H1 (cell line): ENCODE measurements around the gene RNPS1. TPM values are rescaled to one million over a fixed set of nuclear protein-coding genes. Genes with fewer than 3 reads are reported as not detected.

ENCODE experiments used
- CTCF ChIA-PET: fragments of 300-600 bp; sonication (Branson Sonifier 250); formaldehyde crosslinking; loops from one replicate; lab custom pipeline; 2021; ENCODE audit not compliant: partially characterized antibody; lab: Charles Lee
- POLR2A ChIA-PET: fragments of 300-600 bp; sonication (Branson Sonifier 250); formaldehyde crosslinking; loops from one replicate; lab custom pipeline; 2021; ENCODE audit warnings: inconsistent platforms; ENCODE audit not compliant: partially characterized antibody; lab: Charles Lee
- DNase-seq, 2 experiments: peaks; one replicate each; pipeline versions ENCODE4 v3.0.0 to v3.0.0-alpha.2; 2010 to 2022; ENCODE audit warnings: low spot score in 2 of 2, low read depth in 1 of 2, mixed read lengths in 1 of 2
- FAIRE-seq: peaks from 2 replicates; lab custom pipeline; 2011; peaks lifted over from hg19 to GRCh38; lab: Jason Lieb, UNC
- H2AFZ ChIP-seq: 2 replicates; pipeline ENCODE4 v1.8.1; 2012; ENCODE audit warnings: low read length, inconsistent platforms
- H2AK5ac ChIP-seq: 2 replicates; pipeline ENCODE4 v1.6.1; 2013; ENCODE audit warnings: low read depth, low read length
- H2BK120ac ChIP-seq: replicated peaks from 2 replicates; pipeline ENCODE3; 2013; ENCODE audit warnings: low read depth, low read length, inconsistent platforms
- H2BK12ac ChIP-seq: 2 replicates; pipeline ENCODE4 v1.6.1; 2013; ENCODE audit warnings: low read depth, low read length
- H2BK15ac ChIP-seq: 2 replicates; pipeline ENCODE4 v1.6.1; 2013; ENCODE audit warnings: low read length
- H2BK20ac ChIP-seq: 2 replicates; pipeline ENCODE4 v1.6.1; 2013; ENCODE audit warnings: low read length
- H2BK5ac ChIP-seq: 2 replicates; pipeline ENCODE4 v1.6.1; 2013; ENCODE audit warnings: low read depth, low read length
- H3K14ac ChIP-seq: 2 replicates; pipeline ENCODE4 v1.6.1; 2013; ENCODE audit warnings: inconsistent platforms; ENCODE audit not compliant: insufficient read length
- H3K18ac ChIP-seq: 2 replicates; pipeline ENCODE4 v1.6.1; 2013; ENCODE audit warnings: low read length; ENCODE audit errors: extremely low read depth
- H3K23ac ChIP-seq: 2 replicates; pipeline ENCODE4 v1.6.1; 2013; ENCODE audit warnings: inconsistent platforms; ENCODE audit not compliant: insufficient read length
- H3K23me2 ChIP-seq: 2 replicates; pipeline ENCODE4 v1.6.1; 2013; ENCODE audit warnings: low read depth, low read length
- H3K27ac ChIP-seq: 2 replicates; pipeline ENCODE4 v1.6.1; 2011; ENCODE audit warnings: low read depth, low read length, inconsistent platforms
- H3K27me3 ChIP-seq, 4 experiments: replicated peaks in 1 of 4; 1 replicate in 1 of 4; 2 replicates in 3 of 4; pipeline versions ENCODE4 v1.6.1 to v1.8.1; 2011 to 2013; ENCODE audit warnings: low read length in 3 of 4, mild to moderate bottlenecking in 3 of 4, inconsistent platforms in 2 of 4, mixed read lengths in 2 of 4, moderate library complexity in 1 of 4; ENCODE audit not compliant: control insufficient read depth in 3 of 4, insufficient read depth in 3 of 4; ENCODE audit errors: extremely low read depth in 1 of 4
- H3K36me3 ChIP-seq, 4 experiments: 2 replicates each; pipeline versions ENCODE4 v1.6.1 to v1.8.1; 2011 to 2013; ENCODE audit warnings: mild to moderate bottlenecking in 4 of 4, low read length in 3 of 4, moderate library complexity in 2 of 4, control low read depth in 1 of 4, inconsistent platforms in 1 of 4; ENCODE audit not compliant: insufficient read depth in 4 of 4, control insufficient read depth in 2 of 4
- H3K4ac ChIP-seq: replicated peaks from 2 replicates; pipeline ENCODE3; 2013; ENCODE audit warnings: low read length, low read depth, mixed read lengths, inconsistent platforms; ENCODE audit not compliant: insufficient read length
- H3K4me1 ChIP-seq, 4 experiments: replicated peaks in 1 of 4; 1 replicate in 1 of 4; 2 replicates in 3 of 4; pipeline versions ENCODE4 v1.6.1 to v1.8.1; 2011 to 2013; ENCODE audit warnings: low read length in 3 of 4, inconsistent platforms in 2 of 4, mixed read lengths in 1 of 4; ENCODE audit not compliant: insufficient read depth in 4 of 4, control insufficient read depth in 3 of 4
- H3K4me2 ChIP-seq, 2 experiments: 2 replicates each; pipeline versions ENCODE4 v1.6.1 to v1.8.1; 2011 to 2013; ENCODE audit warnings: low read depth in 2 of 2, low read length in 2 of 2, control low read depth in 1 of 2, inconsistent platforms in 1 of 2, mild to moderate bottlenecking in 1 of 2; ENCODE audit not compliant: insufficient read depth in 1 of 2
- H3K4me3 ChIP-seq, 4 experiments: fragments of 200-600, 300-600 bp in 1 of 4; sonication (generic), shearing (Covaris generic), sonication (Bioruptor Twin) in 1 of 4; 2 replicates each; pipeline versions ENCODE4 v1.5.1 to v1.8.1; 2011 to 2016; ENCODE audit warnings: low read length in 4 of 4, low read depth in 3 of 4, control low read depth in 2 of 4, inconsistent platforms in 2 of 4, mild to moderate bottlenecking in 2 of 4, mixed read lengths in 1 of 4, moderate library complexity in 1 of 4; ENCODE audit not compliant: insufficient read depth in 2 of 4; ENCODE audit errors: extremely low read depth in 1 of 4
- H3K56ac ChIP-seq: replicated peaks from 2 replicates; pipeline ENCODE3; 2013; ENCODE audit warnings: low read depth, mild to moderate bottlenecking, mixed read lengths, low read length, inconsistent platforms; ENCODE audit not compliant: insufficient read length
- H3K79me1 ChIP-seq: 2 replicates; pipeline ENCODE4 v1.6.1; 2013; ENCODE audit warnings: low read depth, low read length, control low read depth
- H3K79me2 ChIP-seq, 2 experiments: 2 replicates each; pipeline versions ENCODE4 v1.6.1 to v1.8.1; 2012 to 2013; ENCODE audit warnings: low read length in 2 of 2, mild to moderate bottlenecking in 2 of 2, inconsistent platforms in 1 of 2; ENCODE audit not compliant: insufficient read depth in 2 of 2, control insufficient read depth in 1 of 2
- H3K9ac ChIP-seq, 4 experiments: replicated peaks in 1 of 4; 1 replicate in 1 of 4; 2 replicates in 3 of 4; pipeline versions ENCODE4 v1.6.1 to v1.8.1; 2011 to 2013; ENCODE audit warnings: low read depth in 3 of 4, low read length in 3 of 4, control low read depth in 2 of 4, mild to moderate bottlenecking in 2 of 4, moderate library complexity in 2 of 4, inconsistent platforms in 1 of 4; ENCODE audit errors: extremely low read depth in 1 of 4
- H3K9me3 ChIP-seq, 2 experiments: 2 replicates each; pipeline versions ENCODE4 v1.6.1 to v1.8.1; 2012 to 2013; ENCODE audit warnings: mild to moderate bottlenecking in 2 of 2, moderate library complexity in 2 of 2, control low read depth in 1 of 2, inconsistent platforms in 1 of 2, low read depth in 1 of 2, low read length in 1 of 2, mixed read lengths in 1 of 2; ENCODE audit not compliant: insufficient read depth in 2 of 2
- H4K20me1 ChIP-seq, 2 experiments: replicated peaks in 1 of 2; 2 replicates each; pipeline versions ENCODE3 to v1.8.1; 2011 to 2013; ENCODE audit warnings: inconsistent platforms in 2 of 2, low read length in 2 of 2, mild to moderate bottlenecking in 1 of 2; ENCODE audit not compliant: insufficient read depth in 2 of 2, control insufficient read depth in 1 of 2
- H4K5ac ChIP-seq: 2 replicates; pipeline ENCODE4 v1.6.1; 2013; ENCODE audit warnings: low read length, low read depth, mixed read lengths, inconsistent platforms; ENCODE audit not compliant: insufficient read length
- H4K8ac ChIP-seq: 2 replicates; pipeline ENCODE4 v1.8.0; 2013; ENCODE audit warnings: mild to moderate bottlenecking, moderate library complexity, low read length, inconsistent platforms; ENCODE audit not compliant: insufficient read depth; ENCODE audit errors: extremely low read depth
- H4K91ac ChIP-seq: replicated peaks from 2 replicates; pipeline ENCODE3; 2013; ENCODE audit warnings: low read length, mixed read lengths, inconsistent platforms; ENCODE audit not compliant: insufficient read length
- TEAD4 ChIP-seq: IDR thresholded peaks from 2 replicates; pipeline ENCODE4 v1.6.1; 2012; ENCODE audit warnings: low read depth, low read length, inconsistent platforms, mixed read lengths
- WGBS, 2 experiments: shearing (Covaris generic) in 1 of 2; methylation state at CpG; one replicate each; pipeline versions ENCODE4 v1.1.6 to v1.1.7; 2013 to 2015; ENCODE audit warnings: low lambda C conversion rate in 2 of 2, mixed read lengths in 2 of 2, inconsistent platforms in 1 of 2, low coverage in 1 of 2, missing lambda C conversion rate in 1 of 2; ENCODE audit not compliant: insufficient replicate concordance in 2 of 2, insufficient coverage in 1 of 2, insufficient read length in 1 of 2; ENCODE audit errors: extremely low coverage in 1 of 2, missing lambda C conversion rate in 1 of 2; 5-methylcytosine and 5-hydroxymethylcytosine counted together
- polyA plus RNA-seq, 7 experiments: library from polyadenylated mRNA; depleted of rRNA in 3 of 7; stranded (reverse) in 5 of 7; unstranded in 2 of 7; fragments of >200 nt in 5 of 7; fragments of 200-250 nt in 2 of 7; gene quantifications; 1 replicate in 5 of 7; 2 replicates in 1 of 7; 4 replicates in 1 of 7; pipeline versions ENCODE4 v1.2.1 to v1.2.3, GENCODE V29; 2011 to 2013; ENCODE audit warnings: missing spikeins in 2 of 7, mixed read lengths in 2 of 7
- total RNA-seq: library from RNA; stranded (reverse); fragmentation: NEBNext Ultra II Directional; extraction: Animal tissue kit (Norgen Biotek cat#: 25700); gene quantifications from 2 replicates; pipeline ENCODE4 v1.2.1, GENCODE V29; 2021

Gene RNPS1
- total and polyA plus RNA-seq, 2 of the 8 experiments (the other 6 are each of a cell fraction or from before 2014, with no cell fraction given) = 330 to 350 TPM

GRCh38 chr16:2282262-2282661, 14.3 kb upstream of the RNPS1 start:
- POLR2A ChIA-PET = interaction anchor here (0.5 to 1.8 kb wide), 3 partner anchors 13 to 29 kb away, joined by 3 to 7 read pairs (median 3); no protein-coding TSS in a partner anchor
- H3K27ac ChIP-seq = no peak overlapping the region
- no peaks in the 10 kb centered on the region for H3K79me2 ChIP-seq
- no peak overlapping the region for H2AFZ ChIP-seq
- CTCF ChIA-PET = interaction anchor here (2.9 to 4.8 kb wide), 2 partner anchors 7 to 135 kb away, joined by 6 to 30 read pairs; no protein-coding TSS in a partner anchor
- no peaks in the 10 kb centered on the region for H3K23me2 ChIP-seq
- H4K8ac ChIP-seq = no peak overlapping the region
- H4K5ac ChIP-seq = no peak overlapping the region
- H3K79me1 ChIP-seq = no peaks in the 10 kb centered on the region
- no peak overlapping the region for H3K9ac ChIP-seq
- H3K9me3 ChIP-seq = no peaks in the 10 kb centered on the region
- no peak overlapping the region for H2AK5ac ChIP-seq
- no peak overlapping the region for H2BK120ac ChIP-seq
- no peak overlapping the region for H3K4me3 ChIP-seq
- H3K23ac ChIP-seq = no peak overlapping the region
- no peak overlapping the region for H2BK12ac ChIP-seq
- H3K56ac ChIP-seq = no peak overlapping the region
- H3K14ac ChIP-seq = no peak overlapping the region
- H2BK20ac ChIP-seq = no peak overlapping the region
- H2BK15ac ChIP-seq = no peak overlapping the region
- no peaks in the 10 kb centered on the region for H3K36me3 ChIP-seq
- no peak for DNase-seq
- no peaks in the 10 kb centered on the region; a peak in 1 of 7 replicates for H3K4me1 ChIP-seq
- no peak overlapping the region for H2BK5ac ChIP-seq
- no peak overlapping the region for H3K4ac ChIP-seq
- no peak overlapping the region for H3K18ac ChIP-seq
- peaks cover 0 to 2% of the 10 kb centered on the region in 2 experiments for H4K20me1 ChIP-seq
- no peak overlapping the region for H4K91ac ChIP-seq
- WGBS, 2 experiments = 89% methylated on average over 5 of the region's 5 CpGs; no CpG with 5 or more reads in 1 of the 2 experiments
- no peak overlapping the region for H3K4me2 ChIP-seq
- FAIRE-seq = no peak
- H3K27me3 ChIP-seq = no peaks in the 10 kb centered on the region
- no peak for TF ChIP-seq TEAD4
- TF ChIP-seq, all 59 proteins: peak for 0
